Kidney (tissue), 14 donors: ENCODE data around the gene HECW1. TPM values are rescaled to one million over a fixed set of nuclear protein-coding genes. Genes with fewer than 3 reads are reported as not detected.

Experiments used
- DNase-seq, 5 donors: peaks; one replicate each; pipeline ENCODE4 v3.0.0-alpha.2; 2013 to 2020
- FAIRE-seq: peaks from 2 replicates; lab custom pipeline; 2012; peaks lifted over from hg19 to GRCh38; lab: Jason Lieb, UNC
- H3K27ac ChIP-seq, 2 donors: one replicate each; pipeline ENCODE4 v1.7.0; 2013; ENCODE audit warnings: low read depth in 2 of 2, low read length in 2 of 2, inconsistent platforms in 1 of 2
- H3K27me3 ChIP-seq: one replicate; pipeline ENCODE4 v1.7.1; 2013; ENCODE audit warnings: low read length, inconsistent platforms; ENCODE audit not compliant: control insufficient read depth, insufficient read depth
- H3K36me3 ChIP-seq, 3 donors: one replicate each; pipeline versions ENCODE4 v1.7.0 to v1.7.1; 2013; ENCODE audit warnings: low read length in 3 of 3, control low read depth in 1 of 3, inconsistent platforms in 1 of 3; ENCODE audit not compliant: insufficient read depth in 3 of 3, control insufficient read depth in 2 of 3
- H3K4me1 ChIP-seq, 3 donors: one replicate each; pipeline versions ENCODE4 v1.7.0 to v1.7.1; 2013; ENCODE audit warnings: low read length in 3 of 3, inconsistent platforms in 1 of 3, low read depth in 1 of 3; ENCODE audit not compliant: control insufficient read depth in 2 of 3, insufficient read depth in 2 of 3
- H3K4me3 ChIP-seq, 3 donors: one replicate each; pipeline versions ENCODE4 v1.7.0 to v1.8.1; 2013; ENCODE audit warnings: low read length in 3 of 3, control low read depth in 1 of 3, inconsistent platforms in 1 of 3
- H3K9ac ChIP-seq, 3 donors: one replicate each; pipeline versions ENCODE4 v1.7.0 to v1.7.1; 2013; ENCODE audit warnings: low read length in 3 of 3, control low read depth in 1 of 3, inconsistent platforms in 1 of 3
- H3K9me3 ChIP-seq, 3 donors: one replicate each; pipeline versions ENCODE4 v1.7.0 to v1.7.1; 2013; ENCODE audit warnings: low read length in 3 of 3, control low read depth in 1 of 3, inconsistent platforms in 1 of 3; ENCODE audit not compliant: control insufficient read depth in 2 of 3, insufficient read depth in 1 of 3
- CTCF ChIP-seq: IDR thresholded peaks from 3 replicates; pipeline ENCODE4 v1.5.1; 2012; ENCODE audit warnings: mild to moderate bottlenecking, moderate library complexity, borderline replicate concordance; ENCODE audit not compliant: insufficient read depth; ENCODE audit errors: extremely low read depth
- intact Hi-C: fragments of 100-400 bp; cut with DNase I; formaldehyde crosslinking; loops from one replicate; pipeline ENCODE4 v1.11.1; 2022
- polyA plus RNA-seq: library from polyadenylated mRNA; stranded (reverse); fragments of 350-450 nt; fragmentation: Illumina TruSeq; extraction: RNeasy Lipid Tissue Mini Kit (QIAGEN cat#74804); gene quantifications from one replicate; pipeline ENCODE4 v1.2.3, GENCODE V29; 2014; ENCODE audit warnings: low read depth, low replicate concordance; ENCODE audit not compliant: insufficient read depth
- total RNA-seq: library from RNA; stranded (reverse); fragmentation: NEBNext Ultra II Directional; extraction: Animal tissue kit (Norgen Biotek cat#: 25700); gene quantifications from one replicate; pipeline ENCODE4 v1.2.1, GENCODE V29; 2021
- donor health status: control.
- donor health status: control.
- donor health status: control.
- donor health status: control.
- donor health status: control.
- donor health status: DM: yes; HTN: yes; CAD: no.
- donor health status: Normal renal cell carcinoma (clear cell type).

HECW1 gene
- total and polyA plus RNA-seq, 2 donors from 2014 or later = 0.50 to 7.5 TPM

DNA sequence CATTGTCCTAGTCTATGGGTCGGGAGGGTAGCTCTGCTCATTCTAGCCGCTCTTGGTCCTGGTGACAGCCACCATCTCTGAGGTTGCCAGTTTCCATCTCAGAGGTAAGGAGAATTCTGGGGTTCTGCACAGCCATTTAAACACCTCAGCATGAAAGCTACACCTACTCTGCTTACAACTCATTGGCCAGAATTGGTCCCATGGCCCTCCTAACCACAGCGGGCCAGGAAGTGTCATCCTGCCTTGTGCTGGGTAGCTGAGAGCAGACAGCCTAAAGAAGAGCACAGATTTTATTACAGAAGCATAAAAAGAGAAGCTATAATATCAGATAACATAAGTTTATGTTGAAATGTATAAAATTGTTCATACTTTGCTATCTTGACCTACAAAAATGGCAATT lies 152.7 kb downstream of the HECW1 start:
- Histone ChIP-seq H3K4me1 (no peaks in the 10 kb centered on the region), H3K36me3 (no peaks in the 10 kb centered on the region), H3K27me3 (no peaks in the 10 kb centered on the region), H3K4me3 (no peak overlapping the region), H3K9me3 (no peaks in the 10 kb centered on the region), H3K9ac (no peak overlapping the region), H3K27ac (no peak overlapping the region)
- no peak for FAIRE-seq
- DNase-seq = no peak
- TF ChIP-seq CTCF = no peak
- intact Hi-C loops = no loop called here

DNA sequence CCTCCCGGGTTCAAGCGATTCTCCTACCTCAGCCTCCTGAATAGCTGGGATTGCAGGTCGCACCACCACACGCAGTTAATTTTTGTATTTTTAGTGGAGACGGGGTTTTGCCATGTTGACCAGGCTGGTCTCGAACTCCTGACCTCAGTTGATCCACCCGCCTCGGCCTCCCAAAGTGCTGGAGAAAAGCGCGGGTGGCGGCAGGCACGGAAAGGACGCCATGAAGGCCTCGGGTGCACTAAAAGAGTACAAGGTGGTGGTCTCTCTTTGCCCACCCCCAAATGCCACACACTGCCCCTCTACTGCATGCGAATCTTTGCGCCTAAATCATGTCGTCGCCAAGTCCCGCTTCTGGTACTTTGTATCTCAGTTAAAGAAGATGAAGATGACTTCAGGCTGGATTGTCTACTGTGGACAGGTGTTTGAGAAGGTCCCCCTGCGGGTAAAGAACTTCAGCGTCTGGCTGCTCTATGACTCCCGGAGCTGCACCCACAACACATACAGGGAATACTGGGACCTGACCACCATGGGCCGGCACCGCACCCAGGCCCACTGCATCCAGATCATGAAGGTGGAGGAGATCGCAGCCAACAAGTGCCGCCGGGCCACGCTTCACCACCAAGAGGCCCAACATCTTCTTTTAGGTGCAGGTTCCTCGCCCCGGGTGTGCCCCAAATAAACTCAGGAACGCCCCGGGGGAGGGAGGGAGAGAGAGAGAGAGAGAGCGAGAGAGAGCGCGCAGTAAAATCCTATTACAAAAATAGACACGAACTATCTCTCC lies 161.7 kb downstream of the HECW1 start:
- FAIRE-seq = no peak
- peaks cover 0 to 6% (median 0%) of the 10 kb centered on the region in 3 donors for H3K9me3 ChIP-seq
- H3K9ac ChIP-seq = no peak overlapping the region
- intact Hi-C loops = no loop called here
- H3K36me3 ChIP-seq = no peaks in the 10 kb centered on the region
- no peaks in the 10 kb centered on the region for H3K27me3 ChIP-seq
- no peaks in the 10 kb centered on the region for H3K4me1 ChIP-seq
- no peak for TF ChIP-seq CTCF
- H3K4me3 ChIP-seq = no peak overlapping the region
- no peak overlapping the region for H3K27ac ChIP-seq
- no peak for DNase-seq

DNA sequence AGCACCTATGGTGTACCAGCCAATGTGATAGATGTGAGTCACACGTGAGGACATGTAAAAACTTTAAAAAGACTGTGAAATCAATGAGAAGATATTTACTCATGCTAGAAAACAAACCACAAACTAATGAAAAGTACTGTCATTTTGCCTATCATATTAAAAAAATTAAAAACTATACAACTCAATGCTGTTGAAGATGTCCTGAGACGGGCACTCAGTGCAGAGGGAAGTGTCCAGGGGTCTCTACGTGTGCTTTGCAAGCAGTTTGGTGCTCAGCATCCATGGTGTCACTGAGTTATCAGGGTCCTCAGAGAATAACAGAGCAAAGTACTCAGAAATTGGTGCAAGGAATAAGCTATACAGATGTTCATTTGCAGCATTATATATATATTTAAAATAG lies 162.3 kb downstream of the HECW1 start:
- H3K9me3 ChIP-seq = peaks cover 0 to 6% (median 0%) of the 10 kb centered on the region in 3 donors
- no peak overlapping the region for H3K27ac ChIP-seq
- no peaks in the 10 kb centered on the region for H3K4me1 ChIP-seq
- no peaks in the 10 kb centered on the region for H3K27me3 ChIP-seq
- TF ChIP-seq CTCF = no peak
- no peak overlapping the region for H3K9ac ChIP-seq
- H3K36me3 ChIP-seq = no peaks in the 10 kb centered on the region
- intact Hi-C loops = no loop called here
- no peak for FAIRE-seq
- no peak for DNase-seq
- no peak overlapping the region for H3K4me3 ChIP-seq

DNA sequence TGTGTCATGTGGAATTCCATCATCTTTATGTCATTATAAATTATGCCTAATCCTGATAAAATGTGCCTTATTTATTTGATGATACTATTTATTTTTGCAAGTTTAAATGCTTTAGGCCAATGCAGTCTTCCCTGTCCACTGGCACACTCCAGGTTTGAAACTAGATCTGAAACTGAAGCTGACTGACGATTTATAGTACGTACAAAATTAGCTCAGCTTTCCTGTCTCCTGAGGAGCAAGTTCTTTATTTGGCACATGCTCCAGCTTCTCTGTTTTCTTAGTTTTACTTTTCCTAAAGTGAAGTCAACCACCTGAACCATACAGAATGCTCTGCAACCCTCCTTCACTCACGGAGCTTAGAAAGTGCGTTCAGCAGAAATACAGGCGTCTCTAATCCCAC lies 164.1 kb downstream of the HECW1 start:
- intact Hi-C loops = no loop called here
- DNase-seq = peak in 2 of 5 donors; percentile 39 to 53
- Histone ChIP-seq H3K27me3 (no peaks in the 10 kb centered on the region), H3K4me3 (no peak overlapping the region), H3K36me3 (no peaks in the 10 kb centered on the region), H3K9me3 (peaks cover 0 to 6% (median 0%) of the 10 kb centered on the region in 3 donors), H3K9ac (no peak overlapping the region), H3K4me1 (no peaks in the 10 kb centered on the region), H3K27ac (no peak overlapping the region)
- FAIRE-seq = no peak
- no peak for TF ChIP-seq CTCF
